DMS53 (cell line): ENCODE results near the gene IDS.
"Not testable (repeated sequence)": the region's sequence is repeated elsewhere in the genome, so short reads cannot be mapped to it uniquely, and the experiment has no call there.

ENCODE experiments used
- DNase-seq: peaks from one replicate; lab custom pipeline; 2025; lab: John Stamatoyannopoulos, UW

Gene IDS, protein sequence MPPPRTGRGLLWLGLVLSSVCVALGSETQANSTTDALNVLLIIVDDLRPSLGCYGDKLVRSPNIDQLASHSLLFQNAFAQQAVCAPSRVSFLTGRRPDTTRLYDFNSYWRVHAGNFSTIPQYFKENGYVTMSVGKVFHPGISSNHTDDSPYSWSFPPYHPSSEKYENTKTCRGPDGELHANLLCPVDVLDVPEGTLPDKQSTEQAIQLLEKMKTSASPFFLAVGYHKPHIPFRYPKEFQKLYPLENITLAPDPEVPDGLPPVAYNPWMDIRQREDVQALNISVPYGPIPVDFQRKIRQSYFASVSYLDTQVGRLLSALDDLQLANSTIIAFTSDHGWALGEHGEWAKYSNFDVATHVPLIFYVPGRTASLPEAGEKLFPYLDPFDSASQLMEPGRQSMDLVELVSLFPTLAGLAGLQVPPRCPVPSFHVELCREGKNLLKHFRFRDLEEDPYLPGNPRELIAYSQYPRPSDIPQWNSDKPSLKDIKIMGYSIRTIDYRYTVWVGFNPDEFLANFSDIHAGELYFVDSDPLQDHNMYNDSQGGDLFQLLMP

DNA sequence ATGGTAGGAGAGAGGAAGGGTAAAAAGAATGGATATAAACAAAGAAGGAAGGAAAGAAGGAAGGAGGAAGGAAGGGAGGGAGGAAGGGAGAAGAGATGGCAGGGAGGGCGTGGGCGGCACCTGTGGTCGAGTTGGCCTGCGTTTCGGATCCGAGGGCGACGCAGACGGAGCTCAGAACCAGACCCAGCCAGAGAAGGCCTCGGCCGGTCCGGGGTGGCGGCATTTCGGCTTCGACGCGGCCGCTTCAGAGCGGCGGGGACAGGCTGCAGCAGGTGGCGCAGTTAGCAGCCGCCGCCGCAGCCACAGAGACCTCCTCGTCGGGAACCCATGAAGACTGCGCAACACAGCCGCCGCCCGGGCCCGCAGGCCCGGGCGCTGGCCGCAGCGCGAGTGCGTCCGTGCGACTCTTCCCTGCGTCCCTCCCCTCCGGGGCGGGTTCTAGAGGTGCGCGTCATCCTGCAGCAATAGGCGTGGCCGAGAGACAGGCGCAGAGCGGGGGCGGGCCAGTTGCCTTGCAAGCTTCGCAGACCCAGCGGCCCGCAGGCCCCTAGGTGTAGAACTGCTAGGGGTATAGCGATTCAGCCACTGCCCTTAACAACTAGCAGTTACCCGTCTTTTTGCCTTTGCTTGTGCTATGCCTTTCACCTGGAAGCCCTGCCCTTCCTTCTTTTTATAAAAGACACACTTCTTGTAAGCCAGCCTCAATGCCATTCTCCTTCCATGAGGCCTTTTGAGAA, at the start of gene IDS:
Gene IDS (minus strand): TSS at position 392 of the 737 bp plus-strand sequence. CDS start 169 bp downstream, at position 223.
- peak; percentile 96 for DNase-seq

DNA sequence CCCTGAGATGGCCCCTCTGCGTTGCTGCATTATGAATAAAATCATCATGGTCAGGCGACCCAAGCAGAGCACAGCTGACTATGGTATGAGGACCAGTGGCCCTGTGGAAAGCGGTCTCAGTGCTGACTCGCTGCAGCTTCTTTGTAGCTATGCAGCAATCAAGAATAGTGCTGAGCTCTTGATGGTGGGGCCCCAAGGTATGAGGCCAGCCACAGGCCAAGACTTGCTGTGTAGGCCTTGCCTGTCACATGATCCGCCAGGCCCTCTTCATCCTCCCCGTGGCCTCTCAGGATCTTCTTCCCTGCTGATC, 46.8 kb upstream of the IDS start:
- DNase-seq = not testable (repeated sequence)

DNA sequence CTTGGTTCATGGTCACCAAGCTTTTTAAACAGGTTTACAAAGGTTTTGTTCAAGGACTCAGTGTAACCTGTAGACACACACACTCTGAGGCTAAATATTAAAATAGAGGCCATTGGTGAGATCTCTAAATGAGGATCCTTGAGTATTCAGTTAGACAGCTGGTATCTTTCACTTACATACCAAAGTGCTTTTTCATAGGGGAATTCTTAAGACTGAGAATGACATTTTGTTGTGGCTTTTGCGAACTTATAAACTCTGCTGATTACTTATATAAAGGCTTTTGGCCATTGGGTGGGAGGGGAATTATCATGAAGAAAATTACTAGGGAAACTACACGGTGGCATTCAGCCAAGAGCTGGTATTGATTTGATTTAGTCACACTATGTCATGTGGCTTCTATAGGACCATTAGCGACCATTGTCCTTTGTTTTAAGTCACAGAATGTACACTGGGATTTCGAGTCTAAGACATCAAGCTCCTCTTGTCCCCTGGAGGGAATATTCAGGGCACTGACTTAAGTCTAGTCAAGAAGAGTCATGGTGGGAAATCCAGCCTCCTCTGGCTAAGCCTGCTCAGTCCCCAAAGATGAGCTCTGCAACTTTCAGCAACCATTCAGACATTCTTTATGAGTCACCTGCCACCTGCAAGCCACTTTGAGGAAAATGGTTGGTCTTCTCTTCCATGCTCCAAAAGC, 46.3 kb upstream of the IDS start:
- not testable (repeated sequence) for DNase-seq

DNA sequence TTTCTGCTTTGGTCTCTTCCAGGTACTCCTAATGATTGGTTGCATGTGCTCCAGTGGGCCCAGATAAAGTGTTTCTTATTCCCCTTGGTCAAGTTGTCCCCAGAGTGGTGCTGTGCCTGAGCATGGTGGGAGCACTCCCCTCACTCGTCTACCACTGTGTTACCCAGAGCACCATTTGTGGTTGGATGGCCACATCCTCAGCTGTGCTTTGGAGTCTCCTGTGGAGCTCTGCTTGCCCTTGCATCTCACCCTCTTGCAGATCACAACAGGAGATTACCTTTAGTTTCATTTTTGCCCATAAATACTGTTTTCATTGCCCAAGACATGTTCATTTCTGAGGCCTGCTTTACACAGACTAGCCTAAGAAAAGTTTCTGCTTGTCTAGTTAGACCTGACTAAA, 45.3 kb upstream of the IDS start:
- not testable (repeated sequence) for DNase-seq

DNA sequence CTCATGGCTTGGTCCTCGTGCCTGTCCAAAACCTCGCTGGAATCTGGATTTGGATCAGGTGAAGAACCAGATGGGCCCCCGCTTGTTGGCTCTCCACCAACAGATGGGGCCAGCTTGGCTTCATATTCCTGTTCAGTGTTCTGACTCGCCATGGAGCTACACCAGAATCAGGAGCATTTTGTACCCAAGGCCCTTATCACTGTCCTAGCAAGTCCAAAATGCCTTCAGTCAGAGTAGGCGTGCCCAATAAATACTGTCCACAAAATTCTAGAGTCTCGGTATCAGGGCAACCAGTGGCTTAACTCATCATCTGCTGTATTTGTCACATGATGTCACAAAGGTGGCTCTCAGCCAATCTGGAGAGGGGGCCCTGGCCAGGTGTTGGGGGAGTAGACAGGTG, 44.6 kb upstream of the IDS start, which contains the start of gene HSFX3:
Gene HSFX3 (minus strand): TSS at position 224 of the 400 bp plus-strand sequence. CDS start 72 bp downstream, at position 152.
- not testable (repeated sequence) for DNase-seq

DNA sequence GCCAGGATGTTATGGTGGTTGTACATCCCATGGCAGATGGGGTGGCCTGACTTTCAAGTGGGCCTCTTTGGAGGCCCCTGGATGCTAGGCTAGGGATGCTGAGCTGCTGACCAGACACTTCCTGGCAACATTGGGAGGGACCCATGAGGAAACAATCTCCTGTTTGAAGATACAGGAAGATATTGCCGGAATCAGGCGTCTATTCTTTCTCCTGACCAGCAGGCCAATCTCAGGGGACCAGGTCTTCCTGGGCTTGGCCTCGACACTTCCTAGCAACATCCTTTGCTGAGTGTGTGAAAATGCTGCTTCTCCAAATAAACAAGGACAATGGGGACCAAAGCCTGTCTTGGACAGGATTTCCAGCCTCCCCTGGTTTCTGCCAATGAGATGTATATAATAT, 42.7 kb upstream of the IDS start:
- not testable (repeated sequence) for DNase-seq

DNA sequence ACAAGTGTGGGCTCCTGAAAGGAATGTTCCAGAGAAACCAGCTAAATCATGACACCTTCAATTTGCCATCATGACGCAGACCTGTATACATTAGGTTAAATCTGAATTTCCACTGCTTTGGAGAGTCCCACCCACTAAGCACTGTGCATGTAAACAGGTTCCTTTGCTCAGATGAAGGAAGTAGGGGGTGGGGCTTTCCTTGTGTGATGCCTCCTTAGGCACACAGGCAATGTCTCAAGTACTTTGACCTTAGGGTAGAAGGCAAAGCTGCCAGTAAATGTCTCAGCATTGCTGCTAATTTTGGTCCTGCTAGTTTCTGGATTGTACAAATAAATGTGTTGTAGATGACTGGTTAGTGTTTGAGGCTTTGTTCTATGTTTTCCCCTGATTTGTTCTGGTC, 41.9 kb upstream of the IDS start:
- not testable (repeated sequence) for DNase-seq

DNA sequence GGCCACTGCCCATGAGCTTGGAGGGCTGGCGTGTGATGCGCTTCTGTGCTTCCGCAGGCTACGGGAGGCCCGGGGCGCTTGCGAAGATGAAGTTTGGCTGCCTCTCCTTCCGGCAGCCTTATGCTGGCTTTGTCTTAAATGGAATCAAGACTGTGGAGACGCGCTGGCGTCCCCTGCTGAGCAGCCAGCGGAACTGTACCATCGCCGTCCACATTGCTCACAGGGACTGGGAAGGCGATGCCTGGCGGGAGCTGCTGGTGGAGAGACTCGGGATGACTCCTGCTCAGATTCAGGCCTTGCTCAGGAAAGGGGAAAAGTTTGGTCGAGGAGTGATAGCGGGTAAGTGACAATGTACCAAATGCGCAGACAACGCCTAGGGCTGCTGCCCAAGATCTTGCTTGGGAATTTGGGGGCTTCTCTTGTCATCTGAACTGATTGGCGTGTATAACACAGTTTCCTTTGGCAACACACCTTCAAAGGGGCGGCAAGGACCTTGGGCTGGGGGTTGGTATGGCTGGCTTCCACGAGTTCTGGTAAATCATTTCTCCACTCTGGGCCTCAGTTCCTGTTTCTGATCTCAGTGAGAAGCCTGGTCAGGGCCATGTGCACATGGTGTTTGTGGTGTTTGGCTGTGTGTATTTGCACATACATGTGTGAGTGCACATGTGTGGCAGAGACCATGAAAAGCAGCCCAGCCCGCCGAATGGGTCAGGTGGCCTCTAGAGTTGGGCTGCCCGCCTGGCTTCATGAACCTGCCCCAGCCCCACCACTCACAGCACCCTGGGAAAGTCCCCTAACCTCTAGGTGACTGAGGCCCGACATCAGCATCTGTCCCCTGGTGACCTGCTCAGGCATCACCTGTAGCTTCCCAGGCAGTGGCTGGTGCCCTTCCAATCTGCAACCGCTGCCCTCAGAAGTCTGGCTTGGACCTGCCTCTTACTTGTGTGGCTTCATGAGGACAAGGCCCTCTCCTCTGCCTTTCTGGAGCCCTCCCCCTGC, 40.7 kb upstream of the IDS start:
- DNase-seq = peak; percentile 43

DNA sequence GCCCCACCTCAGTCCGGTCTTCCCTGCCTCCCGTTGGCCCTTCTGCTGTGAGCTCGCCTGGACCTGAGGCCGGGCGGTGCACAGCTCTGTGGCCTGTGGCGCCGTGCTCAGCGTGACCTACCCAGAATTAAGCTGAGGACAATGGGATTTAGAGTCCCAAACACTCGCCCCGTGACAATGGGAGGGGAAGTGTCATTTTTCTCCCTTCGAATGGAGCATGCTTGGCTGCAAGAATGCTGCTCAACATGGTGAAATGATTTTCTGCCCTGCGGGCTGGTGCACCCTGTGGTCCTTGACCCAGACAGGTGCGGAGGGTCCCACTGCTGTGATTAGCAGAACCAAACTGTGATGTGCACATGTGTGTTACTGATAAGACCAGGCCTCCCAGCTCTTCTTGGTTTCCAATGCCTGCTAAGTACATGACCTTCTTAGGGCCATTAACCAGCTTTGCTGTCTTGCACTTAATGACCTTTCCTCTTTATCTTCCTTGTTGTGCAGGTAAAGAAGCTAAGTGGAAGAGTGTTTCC, 36.5 kb upstream of the IDS start:
- DNase-seq = no peak

DNA sequence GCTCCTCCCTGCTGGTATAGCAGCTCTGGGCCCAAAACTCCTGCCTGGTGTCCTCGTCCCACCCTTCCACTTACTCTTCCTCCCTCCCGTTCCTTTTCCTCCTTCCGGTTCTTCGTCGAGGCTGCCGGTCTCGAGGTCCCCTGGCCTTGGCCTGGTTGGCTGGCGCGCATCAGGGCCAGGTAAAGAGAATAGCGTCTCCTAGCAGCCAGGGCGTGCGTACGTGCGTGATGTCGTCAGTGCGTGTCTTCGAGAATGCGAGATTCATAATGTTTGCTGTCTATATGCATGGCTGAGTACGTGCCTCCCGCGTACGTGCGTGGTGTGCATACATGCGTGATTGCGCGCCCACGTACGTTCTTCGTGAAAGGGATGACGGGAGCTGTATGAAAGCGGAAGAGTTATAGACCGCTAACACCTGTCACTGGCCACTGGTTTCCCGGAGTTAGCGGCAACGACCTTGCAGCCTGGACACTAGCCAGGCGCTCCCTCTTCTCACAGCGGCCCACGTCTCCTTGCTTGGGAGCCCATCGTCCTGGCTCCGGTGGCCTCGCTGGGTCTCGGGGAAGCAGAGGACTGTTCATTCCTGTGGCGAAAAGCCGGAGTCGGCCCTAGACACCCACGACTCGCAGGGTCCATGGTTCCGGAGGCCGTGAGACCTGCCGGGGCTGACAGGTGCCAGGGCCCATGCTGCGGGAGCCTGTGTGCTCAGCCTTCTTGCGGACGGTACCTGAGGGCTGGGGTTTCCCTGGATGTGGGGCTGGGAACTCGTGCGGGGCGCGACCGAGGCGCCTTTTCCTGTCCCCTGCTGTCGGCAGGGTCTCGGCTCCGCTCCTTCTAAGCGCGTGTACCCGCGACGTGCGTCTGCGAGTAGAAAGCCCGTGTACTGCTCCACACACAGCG, 35.8 kb upstream of the IDS start, which contains the start of gene EOLA1:
Gene EOLA1 (plus strand): TSS at position 392 of the 900 bp plus-strand sequence. CDS start 4,619 bp downstream, outside the sequence.
- DNase-seq = peak; percentile 98

DNA sequence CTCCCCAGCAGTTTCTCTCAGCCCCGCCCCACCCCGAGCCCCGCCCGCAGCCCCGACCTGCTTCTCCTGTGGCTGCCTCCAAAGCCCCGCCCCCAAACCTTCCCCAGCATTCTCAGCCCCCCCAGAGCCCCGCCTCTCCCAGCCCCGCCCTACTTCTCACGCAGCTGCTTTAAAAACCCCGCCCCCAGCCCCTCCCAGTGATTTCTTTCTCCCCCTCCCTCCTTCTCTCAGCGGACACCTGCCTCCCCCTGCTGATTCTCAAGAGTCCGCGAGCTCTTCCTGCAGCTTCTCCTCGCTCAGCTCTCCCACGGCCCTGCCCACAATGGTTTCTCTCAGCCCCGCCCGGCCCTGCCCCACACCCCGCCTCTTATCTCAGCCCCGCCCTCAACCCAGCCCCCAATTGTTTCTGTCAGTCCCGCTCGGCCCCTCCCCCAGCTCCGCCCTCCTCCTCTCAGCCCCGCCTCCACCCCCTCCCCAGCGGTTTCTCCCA, 35.1 kb upstream of the IDS start:
- DNase-seq = peak; percentile 96

DNA sequence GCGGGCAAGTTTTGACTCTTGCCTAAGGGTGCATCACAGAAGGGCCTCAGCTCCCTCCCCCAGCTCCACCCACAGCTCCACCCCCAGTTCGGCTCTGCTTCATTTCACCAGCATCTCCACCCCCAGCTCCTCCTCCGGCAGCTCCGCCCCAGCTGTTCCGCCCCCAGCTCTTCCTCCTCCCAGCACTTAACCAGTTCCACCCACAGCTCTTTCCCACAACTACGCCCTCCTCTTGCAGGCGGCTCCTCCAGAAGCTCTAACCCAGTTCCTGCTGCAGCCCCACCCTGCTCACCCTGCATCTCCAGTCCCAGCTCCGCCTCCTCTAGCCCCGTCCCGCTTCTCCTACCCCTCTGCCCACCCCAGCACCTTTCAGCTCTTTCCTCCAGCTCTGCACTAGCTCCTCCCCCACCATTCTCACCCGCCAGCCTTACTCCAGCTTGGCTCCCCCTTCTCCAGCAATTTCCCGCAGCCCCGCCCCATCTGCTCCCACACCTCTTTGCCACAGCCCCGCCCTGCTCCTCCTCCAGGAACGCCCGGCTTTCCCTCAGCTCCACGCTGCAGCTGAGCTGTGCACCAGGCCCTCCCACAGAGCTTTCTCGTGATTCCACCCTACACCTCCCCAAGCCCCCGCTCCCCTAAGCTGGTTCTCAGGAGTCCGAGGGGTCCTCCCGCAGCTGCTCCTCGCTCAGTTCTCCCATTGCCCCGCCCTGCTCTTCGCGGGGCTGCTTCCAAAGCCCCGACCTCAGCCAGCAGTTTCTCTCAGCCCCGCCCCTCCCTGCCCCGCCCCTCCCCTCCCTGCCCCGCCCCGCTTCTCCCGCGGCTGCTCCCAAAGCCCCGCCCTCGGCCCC, 34.4 kb upstream of the IDS start:
- peak; percentile 95 for DNase-seq

DNA sequence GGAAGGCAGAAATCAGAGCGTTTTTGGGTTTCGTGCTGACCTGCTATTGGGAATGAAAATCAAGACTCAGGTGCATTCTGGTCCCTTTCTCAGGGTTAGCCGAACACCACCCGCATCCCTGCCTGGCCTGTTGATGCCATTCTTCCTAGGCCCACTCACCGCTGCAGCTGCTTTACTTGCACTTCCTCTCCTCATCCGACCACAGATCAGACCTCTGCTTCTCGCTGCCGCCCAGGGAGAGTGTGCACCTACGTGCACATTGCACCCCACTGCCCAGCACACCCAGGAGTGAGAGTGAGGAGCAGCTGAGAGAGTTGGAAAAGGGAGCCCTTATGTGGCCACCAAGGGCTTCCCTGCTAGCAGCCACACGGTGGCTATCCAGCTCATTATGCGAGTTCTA, 32.4 kb upstream of the IDS start:
- not testable (repeated sequence) for DNase-seq

DNA sequence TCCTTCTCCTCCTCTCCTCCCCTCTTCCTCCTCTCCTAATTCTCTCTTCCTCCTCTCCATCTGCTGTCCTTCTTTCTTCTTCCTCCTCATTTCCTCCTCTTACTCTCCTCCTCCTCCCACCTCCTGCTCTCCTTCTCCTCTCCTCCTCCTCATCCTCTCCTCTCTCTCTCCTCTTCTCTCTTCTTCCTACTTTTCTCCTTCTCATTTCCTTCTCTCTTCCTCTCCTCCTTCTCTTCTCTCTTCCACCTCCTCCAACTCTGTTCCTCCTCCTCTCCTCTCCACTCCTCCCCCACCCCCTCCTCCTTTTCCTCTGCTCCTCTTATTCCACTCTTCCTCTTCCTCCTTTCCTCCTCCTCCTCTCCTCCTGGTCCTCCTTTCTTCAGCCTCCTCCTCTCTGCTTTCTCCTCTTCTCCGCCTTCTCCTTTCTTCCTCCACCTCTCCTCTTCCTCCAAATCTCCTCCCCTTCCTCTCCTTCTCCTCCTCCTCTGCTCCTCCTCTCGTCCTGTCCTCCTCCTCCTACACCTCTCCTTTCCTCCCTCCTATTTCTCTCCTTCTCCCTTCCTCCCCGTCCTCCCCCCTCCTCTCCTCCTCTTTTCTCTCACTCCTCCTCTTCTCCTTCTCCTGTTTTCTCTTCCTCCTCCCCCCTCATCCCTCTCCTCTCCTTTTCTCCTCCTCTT, 30.0 kb upstream of the IDS start:
- not testable (repeated sequence) for DNase-seq

DNA sequence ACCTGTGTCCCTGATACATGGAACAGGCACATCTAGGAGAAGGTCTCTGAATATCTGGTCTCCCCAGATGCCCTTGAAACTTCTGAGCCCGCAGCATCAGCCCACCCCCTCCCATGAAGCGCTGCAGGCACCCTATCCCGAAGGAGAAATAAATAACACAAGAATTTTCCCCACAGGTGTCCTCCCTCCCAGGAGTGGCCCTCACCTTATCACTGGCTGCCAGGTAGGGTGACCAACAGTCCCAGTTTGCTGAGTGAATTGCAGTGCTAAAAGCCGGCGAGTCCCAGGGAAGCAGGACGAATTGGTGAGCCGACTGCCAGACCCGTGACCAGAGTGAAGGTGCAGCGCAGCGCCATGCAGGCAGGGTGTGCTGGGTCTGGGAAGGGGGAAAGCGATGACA, 28.9 kb upstream of the IDS start:
- not testable (repeated sequence) for DNase-seq

DNA sequence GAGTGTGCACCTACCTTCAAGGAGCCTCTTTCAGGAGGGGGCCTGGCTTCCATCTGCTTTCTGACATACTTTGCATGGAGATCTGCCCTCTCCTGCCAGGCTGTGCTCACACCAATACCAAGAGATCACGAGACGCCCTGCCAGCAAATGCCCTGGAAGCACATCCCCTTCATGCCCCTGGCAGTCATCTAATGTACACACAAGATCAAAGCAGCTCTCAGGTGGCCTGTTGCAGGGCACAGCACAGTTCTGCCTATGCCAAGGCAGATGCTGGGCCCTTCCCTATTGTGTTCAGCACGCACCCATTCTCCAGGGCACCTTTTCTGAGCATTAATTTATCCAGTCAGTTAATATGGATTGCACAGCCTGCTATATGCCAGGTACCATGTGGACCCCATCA, 27.8 kb upstream of the IDS start:
- not testable (repeated sequence) for DNase-seq

DNA sequence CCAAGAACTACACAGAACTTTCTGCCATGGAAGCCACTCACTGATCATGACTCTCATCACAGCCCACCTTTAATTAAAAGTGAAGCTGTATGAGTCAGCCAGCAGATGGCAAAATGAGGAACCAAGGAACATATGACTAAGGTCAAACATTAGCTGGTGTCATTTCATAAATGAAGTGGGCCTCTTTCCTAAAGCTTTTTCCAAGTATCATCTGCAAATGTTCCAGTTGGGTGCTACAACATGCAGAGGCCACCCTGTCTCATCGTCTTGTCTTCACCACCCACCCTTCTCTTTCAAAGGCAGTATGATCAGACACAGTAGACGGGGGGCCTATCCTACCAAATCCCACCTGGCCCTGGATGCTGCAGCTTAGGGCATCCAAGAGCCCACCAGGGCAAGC, 26.5 kb upstream of the IDS start:
- peak; percentile 10 for DNase-seq

DNA sequence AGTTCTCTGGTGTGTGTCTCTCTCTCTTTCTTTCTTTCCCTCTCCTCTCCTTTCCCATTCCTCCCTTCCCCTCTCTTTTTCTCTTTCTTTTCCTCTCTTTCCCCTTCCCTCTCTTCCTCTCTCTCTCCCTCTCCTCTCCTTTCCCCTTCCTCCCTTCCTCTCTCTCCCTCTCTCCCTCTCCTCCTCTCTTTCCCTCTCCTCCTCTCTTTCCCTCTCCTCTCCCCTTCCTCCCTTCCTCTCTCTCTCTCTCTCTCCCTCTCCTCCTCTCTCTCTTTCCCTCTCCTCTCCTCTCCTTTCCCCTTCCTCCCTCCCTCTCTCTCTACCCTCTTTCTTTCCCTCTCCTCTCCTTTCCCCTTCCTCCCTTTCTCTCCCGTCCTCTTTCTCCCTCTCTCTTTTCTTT, 23.3 kb upstream of the IDS start:
- no peak for DNase-seq
